GM21717 (cell line): ENCODE results near the gene CDKAL1.

ENCODE experiments used
- ATAC-seq: cut with Tn5 transposase; IDR thresholded peaks from one replicate; pipeline ENCODE4 v1.9.1; 2021; ENCODE audit warnings: mild to moderate bottlenecking, moderate library complexity; ENCODE audit not compliant: unreplicated experiment

The CDKAL1 gene

GRCh38 chr6:20868397-20869096, 334.3 kb downstream of the CDKAL1 start:
- no peak for ATAC-seq

GRCh38 chr6:20870021-20870420, 335.8 kb downstream of the CDKAL1 start:
- ATAC-seq: no peak

- no peak for ATAC-seq
These were observed 336.2 kb downstream of the CDKAL1 start for GRCh38 chr6:20870493-20870892.

- no peak for ATAC-seq
These were observed 339.4 kb downstream of the CDKAL1 start for GRCh38 chr6:20873425-20874190.

GRCh38 chr6:20875369-20875963, 341.2 kb downstream of the CDKAL1 start:
- no peak for ATAC-seq

GRCh38 chr6:20876036-20876435, 341.8 kb downstream of the CDKAL1 start:
- no peak for ATAC-seq

GRCh38 chr6:20876561-20876960, 342.3 kb downstream of the CDKAL1 start:
- no peak for ATAC-seq

- ATAC-seq: peak; percentile 97
These were observed 343.0 kb downstream of the CDKAL1 start for GRCh38 chr6:20877008-20877937.

GRCh38 chr6:20879121-20879520, 344.9 kb downstream of the CDKAL1 start:
- ATAC-seq: no peak

DNA sequence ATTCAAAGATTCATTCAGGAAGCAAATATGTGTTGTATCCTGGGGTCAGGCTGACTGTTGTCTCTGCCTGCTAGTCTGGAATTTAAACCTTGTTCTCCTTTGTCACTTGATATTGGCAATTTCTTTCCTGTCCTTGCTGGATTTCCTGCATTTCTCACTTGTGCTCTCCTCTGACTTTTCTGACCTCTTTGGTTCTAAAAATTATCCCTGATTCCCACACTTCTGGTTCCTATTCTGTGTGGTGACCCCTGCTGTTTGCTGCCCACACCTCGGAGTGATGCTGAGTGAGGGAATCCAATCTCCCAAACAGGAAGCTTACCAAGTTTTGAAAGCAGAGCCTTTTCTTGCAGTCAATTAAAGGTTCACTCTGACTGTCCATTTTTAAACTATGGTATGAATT, 345.3 kb downstream of the CDKAL1 start:
- no peak for ATAC-seq

DNA sequence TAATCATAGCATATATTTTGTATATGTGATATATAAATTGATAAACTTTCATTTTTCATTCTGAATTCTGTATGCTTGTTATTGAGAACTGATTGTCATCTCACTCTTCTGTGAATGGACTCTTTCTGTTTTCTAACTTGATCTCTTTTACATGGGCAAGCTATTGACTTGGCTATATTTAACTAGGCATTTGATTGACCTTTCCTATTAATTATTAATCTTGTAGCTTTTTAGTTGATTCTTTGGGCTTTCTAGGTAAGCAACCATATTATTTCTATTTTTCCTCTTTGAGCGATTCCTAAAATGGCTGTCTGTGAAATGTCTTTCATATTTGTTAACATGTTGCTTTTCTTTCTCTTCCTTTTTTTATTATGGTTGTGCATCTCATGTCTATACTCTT, 347.1 kb downstream of the CDKAL1 start:
- no peak for ATAC-seq

- no peak for ATAC-seq
These were observed 347.8 kb downstream of the CDKAL1 start for GRCh38 chr6:20882014-20882413.

DNA sequence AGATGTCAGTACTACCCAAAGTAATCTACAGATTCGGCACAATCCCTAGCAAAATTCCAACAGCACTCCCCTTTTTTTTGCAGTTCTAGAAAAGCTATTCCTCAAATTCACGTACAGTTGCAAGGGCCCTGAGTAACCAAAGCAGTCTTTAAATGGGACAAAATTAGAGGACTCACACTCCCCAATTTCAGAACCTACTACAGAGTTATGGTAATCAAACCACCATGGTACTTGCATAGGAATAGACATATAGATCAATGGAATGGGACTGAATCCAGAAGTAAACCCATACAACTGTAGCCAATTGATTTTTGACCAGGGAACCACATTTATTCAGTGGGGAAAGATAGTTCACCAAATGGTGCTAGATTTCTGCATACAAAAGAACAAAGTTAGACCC, 350.8 kb downstream of the CDKAL1 start:
- ATAC-seq: no peak

- ATAC-seq: no peak
These were observed 356.9 kb downstream of the CDKAL1 start for GRCh38 chr6:20891161-20891560.

- no peak for ATAC-seq
These were observed 358.1 kb downstream of the CDKAL1 start for GRCh38 chr6:20892365-20892764.

- ATAC-seq: no peak
These were observed 359.2 kb downstream of the CDKAL1 start for GRCh38 chr6:20893412-20893811.

DNA sequence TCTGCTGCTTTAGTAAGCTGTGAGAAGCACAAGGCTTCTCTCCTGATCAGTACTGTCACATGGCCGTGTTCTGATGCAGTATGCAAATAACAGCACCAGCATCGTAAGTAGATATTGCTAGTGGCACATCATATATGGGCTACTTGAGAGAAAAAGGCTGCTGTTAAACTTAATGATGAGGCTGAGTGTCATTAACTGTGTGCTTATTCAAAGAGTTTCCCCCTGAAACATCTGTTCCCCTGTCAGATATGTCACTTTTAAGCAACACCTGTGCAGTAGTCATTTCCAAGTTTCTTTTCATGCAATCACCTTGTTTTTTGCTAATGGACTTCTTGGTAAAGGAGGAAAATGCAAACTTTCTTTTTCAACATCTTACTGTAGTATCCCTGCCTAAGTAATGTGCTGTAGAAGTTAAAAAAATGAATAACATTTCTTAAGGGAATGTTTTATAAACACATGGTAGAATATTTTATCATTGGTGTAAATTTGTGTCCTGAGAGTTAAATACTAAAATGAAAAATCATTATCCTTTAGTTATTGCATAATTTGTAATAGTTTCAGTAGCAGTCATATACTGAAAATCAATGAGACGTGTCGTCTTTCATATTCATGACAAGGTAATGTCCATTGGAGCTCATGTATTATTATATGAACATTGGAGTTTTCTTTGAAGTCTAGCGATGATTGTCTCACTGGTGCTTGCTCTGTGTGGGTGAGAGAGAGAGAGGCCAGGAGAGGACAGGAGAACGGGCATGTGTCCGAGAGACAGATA, 366.3 kb downstream of the CDKAL1 start:
- peak; percentile 93 for ATAC-seq

DNA sequence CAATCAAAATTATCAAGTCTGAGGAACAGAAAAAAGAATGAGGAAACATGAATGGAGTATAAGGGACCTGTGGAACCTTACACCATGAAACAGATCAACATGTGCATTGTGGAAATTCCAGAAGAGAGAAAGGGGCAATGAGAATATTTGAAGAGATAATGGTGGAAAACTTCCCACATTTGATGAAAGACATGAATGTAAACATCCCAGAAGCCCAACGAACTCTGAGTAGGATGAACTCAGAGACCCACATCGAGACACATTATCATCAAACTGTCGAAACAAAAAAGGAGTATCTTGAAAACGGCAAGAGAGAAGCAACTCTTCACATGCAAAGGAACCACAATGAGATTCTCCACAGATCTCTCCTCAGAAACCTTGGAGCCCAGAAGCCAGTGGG, 371.1 kb downstream of the CDKAL1 start:
- ATAC-seq: no peak

- no peak for ATAC-seq
These were observed 372.7 kb downstream of the CDKAL1 start for GRCh38 chr6:20906945-20907344.

- ATAC-seq: no peak
These were observed 373.3 kb downstream of the CDKAL1 start for GRCh38 chr6:20907486-20908071.
